GM11168 (cell line): ENCODE data around the gene SCMH1.

Experiments used
- in situ Hi-C: fragments of 300-500 bp; cut with MboI; formaldehyde crosslinking; loops from one replicate; pipeline ENCODE4 v1.12.0; 2022; ENCODE audit warnings: low sequenced_read_pairs; ENCODE audit not compliant: unreplicated experiment

SCMH1 gene

GRCh38 chr1:41041614-41042270, 200.4 kb downstream of the SCMH1 start:
- in situ Hi-C loops = no loop called here

- in situ Hi-C loops = no loop called here
Measured at GRCh38 chr1:41038110-41038509, 204.0 kb downstream of the SCMH1 start.

DNA sequence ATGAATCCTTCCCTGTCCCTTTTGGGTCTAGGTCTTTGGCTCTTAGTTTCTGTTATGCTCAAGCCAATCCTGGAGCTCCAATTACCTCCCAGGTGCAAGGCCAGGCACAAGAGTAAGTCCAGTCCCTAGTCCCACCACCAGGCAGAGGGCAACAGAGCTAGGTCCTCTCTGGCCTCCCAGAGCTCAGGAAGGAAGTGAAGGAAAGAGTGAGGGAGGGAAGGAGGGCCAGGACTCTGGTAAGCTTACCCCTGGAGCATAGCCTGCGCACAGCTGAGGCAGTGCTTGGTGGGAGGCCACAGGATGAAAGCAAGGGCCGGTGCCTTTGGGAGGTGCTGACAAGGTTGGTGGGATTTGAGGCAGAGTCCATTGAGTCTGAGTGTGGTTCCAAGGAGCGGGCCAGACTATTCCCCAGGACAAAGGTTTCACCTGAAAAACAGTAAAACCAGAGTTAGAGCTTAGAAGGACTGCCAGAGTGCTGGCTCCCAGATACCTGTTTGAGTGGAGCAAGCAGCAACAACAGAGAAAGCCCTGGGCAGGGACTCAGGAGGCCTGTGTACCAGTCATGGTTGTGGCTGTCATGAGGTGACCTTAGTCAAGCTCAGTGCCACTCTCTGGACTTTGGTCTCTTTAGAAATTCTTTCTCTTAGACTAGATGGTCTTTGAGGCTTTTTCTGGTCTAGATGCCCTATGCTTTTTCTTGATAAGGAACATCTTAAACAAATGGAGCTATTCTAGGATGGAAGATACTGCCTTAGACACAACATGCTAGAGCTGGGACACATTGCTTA, 204.8 kb downstream of the SCMH1 start:
- in situ Hi-C loops = no loop called here

GRCh38 chr1:41033272-41033671, 208.8 kb downstream of the SCMH1 start:
- in situ Hi-C loops = no loop called here

DNA sequence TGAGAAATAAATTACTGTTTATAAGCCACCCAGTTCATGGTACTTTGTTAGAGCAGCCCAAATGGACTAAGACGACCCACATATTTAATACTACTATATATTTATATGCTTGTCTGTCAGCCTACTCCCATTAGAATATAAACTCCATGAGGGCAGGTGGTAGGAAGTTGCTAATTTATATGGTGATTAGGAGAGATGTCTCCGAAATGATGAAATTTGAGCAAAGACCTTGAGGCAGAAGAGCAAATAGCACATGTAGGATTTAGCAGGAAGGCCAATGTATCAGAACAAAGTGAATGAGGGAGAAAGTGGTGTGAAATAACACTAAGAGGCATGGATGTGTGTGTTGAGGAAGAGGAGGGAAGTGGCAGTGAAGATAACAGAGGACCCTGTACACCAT, 210.0 kb downstream of the SCMH1 start:
- in situ Hi-C loops = no loop called here

DNA sequence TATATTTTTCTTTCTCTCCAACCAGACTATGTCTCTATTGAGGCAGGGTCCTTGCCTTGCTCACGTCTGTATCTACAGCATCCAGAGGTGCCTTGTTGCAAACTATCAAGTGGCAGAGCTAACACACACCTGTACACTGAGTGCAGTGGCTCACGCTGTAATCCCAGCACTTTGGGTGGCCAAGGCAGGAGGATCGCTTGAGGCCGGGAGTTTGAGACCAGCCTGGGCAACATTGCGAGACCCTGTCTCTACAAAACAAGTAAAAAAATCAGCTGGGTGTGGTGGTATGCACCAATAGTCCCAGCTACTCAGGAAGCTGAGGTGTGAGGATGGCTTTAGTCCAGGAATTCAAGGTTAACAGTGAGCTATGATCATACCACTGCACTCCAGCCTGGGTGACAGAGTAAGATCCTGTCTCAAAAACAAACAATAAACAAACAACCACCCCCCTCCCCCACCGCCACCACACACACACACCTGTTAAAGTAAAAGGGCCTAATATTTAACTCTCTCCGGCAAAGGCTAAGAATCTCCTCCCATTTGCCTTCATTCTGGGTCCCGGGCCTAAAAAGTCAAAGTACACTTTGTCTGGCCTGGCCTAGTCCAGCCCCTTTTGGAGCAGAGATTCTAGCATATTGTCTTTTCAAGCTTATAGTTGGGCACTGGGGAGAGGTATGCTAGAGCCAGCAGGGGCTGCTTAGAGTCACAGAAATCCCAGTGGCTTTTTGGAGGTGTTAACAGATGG, 211.1 kb downstream of the SCMH1 start:
- in situ Hi-C loops = no loop called here

DNA sequence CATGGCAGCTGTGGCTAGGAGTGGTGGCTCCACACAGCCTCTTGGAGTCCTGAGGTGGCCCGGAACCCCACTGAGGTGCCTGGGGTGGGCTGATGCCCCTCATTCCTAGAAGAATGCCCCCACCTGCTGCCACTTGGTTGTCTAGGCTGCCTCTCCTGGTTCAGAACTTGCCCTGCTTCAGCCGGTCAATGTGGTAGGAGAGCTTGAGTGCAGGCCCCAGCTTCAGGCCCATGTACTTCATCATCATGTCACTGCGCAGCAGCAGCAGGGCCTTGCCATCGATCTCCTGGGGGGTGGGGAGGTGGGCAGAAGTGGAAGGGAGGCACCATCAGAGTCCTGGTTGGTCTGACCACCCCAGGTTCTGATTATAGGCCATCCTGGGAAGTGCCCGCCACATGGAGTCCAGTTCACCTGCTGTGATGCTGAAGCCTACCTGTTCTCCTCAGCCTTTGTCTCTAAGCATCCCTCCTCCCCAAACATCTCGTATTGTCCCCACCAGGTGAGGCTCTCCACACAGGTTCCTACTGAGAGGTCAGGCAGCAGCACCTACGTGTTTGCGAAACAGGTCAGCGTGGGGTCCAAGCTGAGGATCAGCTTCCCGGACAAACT, 214.0 kb downstream of the SCMH1 start:
- in situ Hi-C loops = no loop called here

GRCh38 chr1:41025979-41026819, 215.9 kb downstream of the SCMH1 start:
- in situ Hi-C loops = no loop called here

- in situ Hi-C loops = no loop called here
Measured at GRCh38 chr1:41024953-41025352, 217.2 kb downstream of the SCMH1 start.

GRCh38 chr1:41023279-41023990, 218.7 kb downstream of the SCMH1 start:
- in situ Hi-C loops = no loop called here

GRCh38 chr1:41022424-41022823, 219.7 kb downstream of the SCMH1 start:
- in situ Hi-C loops = no loop called here

DNA sequence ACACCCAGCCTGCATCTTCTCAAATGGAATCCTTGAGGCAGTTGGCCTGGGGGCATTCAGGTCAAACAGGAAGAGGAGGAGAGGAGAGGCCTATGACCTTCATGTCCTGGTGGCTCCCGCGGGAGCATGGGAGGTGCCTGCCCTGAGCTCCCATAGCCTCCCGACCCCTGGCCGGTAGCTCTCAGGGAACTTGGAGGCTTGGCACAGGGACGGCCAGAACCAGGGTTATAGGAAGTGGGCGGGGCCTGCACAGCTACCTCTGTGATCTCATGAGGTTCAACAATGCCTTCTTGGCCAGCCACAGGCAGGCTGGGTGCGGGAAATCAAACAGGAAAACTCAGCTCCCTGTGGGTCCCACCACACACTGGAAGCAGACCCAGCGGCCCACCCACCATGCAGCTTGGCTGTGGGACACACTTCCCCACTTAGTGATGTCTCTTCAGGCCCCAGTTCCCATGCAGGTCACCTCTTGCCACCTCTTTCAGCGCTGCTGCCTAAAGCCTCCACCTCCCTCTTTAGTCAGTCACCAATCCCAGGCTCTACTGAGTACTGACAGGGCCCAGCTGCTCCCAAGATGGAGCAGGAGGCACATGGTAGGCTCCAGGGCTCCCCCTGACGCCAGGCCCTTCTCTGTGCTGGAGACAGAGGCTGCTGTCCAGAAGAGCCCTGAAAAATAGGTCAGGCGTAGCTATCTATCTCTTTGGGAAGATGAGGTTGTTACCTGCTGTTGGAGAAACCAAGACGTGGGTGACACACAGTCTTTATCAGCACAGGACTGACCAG, 220.4 kb downstream of the SCMH1 start, which contains the start of gene SLFNL1:
Gene SLFNL1 (minus strand): TSS at position 200 of the 783 bp plus-strand sequence. CDS start 1,065 bp downstream, outside the sequence.
- in situ Hi-C loops = no loop called here

GRCh38 chr1:41020654-41021053, 221.5 kb downstream of the SCMH1 start:
- in situ Hi-C loops = no loop called here

DNA sequence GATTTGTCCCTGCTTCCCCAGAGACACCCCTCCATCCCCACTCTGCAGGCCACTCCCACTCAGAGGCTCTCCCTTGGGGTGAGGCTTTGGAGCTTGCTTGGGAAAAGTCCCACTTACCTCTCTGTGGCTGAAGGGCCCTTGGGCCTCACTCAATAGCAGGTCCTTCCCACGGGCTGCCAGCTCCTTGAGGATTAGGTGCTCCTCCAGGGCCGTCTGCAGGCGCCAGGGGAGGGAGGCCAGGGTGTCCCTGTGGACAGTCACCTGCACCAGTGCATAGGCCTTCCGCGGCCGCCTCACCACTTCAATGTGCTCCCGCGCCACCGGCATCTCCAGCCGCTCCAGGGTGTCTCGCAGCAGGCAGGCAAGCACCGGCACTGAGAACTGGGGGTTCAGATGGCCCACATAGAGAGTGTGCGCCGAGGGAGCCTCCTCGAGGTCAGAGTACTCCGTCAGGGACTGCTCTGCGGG, 222.0 kb downstream of the SCMH1 start:
- in situ Hi-C loops = no loop called here

- in situ Hi-C loops = no loop called here
Measured at GRCh38 chr1:41019353-41019745, 222.8 kb downstream of the SCMH1 start.

GRCh38 chr1:41018018-41018410, 224.1 kb downstream of the SCMH1 start:
- in situ Hi-C loops = no loop called here

GRCh38 chr1:41017141-41018017, 224.7 kb downstream of the SCMH1 start:
- in situ Hi-C loops = no loop called here
